ENCODE data around the gene NKX1-1. TPM values are rescaled to one million over a fixed set of nuclear protein-coding genes. Genes with fewer than 3 reads are reported as not detected.

The NKX1-1 gene
- total and polyA plus RNA-seq, 2 of the 8 experiments (the other 6 are each of a cell fraction or from before 2014, with no cell fraction given) = not detected

- Histone ChIP-seq H3K4me1 (replicated peaks in 1 of 4; ENCODE audit: control insufficient read depth in 3 of 4, insufficient read depth in 4 of 4, low read length in 3 of 4) (peaks cover 0 to 2% (median 0%) of the 10 kb centered on the region in 4 experiments; a peak in 1 of 7 replicates), H2AFZ (ENCODE audit: low read length) (no peak overlapping the region), H2BK120ac (replicated peaks; ENCODE audit: low read depth, low read length) (no peak overlapping the region), H2BK5ac (ENCODE audit: low read depth, low read length) (no peak overlapping the region), H3K4ac (replicated peaks; ENCODE audit: insufficient read length, low read depth, low read length) (no peak overlapping the region), H3K14ac (ENCODE audit: insufficient read length) (no peak overlapping the region), H2BK20ac (ENCODE audit: low read length) (no peak overlapping the region), H3K79me2 (ENCODE audit: control insufficient read depth in 1 of 2, insufficient read depth in 2 of 2, low read length in 2 of 2) (no peaks in the 10 kb centered on the region), H3K23ac (ENCODE audit: insufficient read length) (no peak overlapping the region), H3K4me2 (ENCODE audit: insufficient read depth in 1 of 2, low read depth in 2 of 2, low read length in 2 of 2) (no peak overlapping the region), H4K5ac (ENCODE audit: insufficient read length, low read depth, low read length) (no peak overlapping the region), H3K9ac (replicated peaks in 1 of 4; ENCODE audit: extremely low read depth in 1 of 4, low read depth in 3 of 4, low read length in 3 of 4) (no peak overlapping the region), H4K20me1 (replicated peaks in 1 of 2; ENCODE audit: control insufficient read depth in 1 of 2, insufficient read depth in 2 of 2, low read length in 2 of 2) (peaks cover 0 to 10% of the 10 kb centered on the region in 2 experiments), H2AK5ac (ENCODE audit: low read depth, low read length) (no peak overlapping the region), H3K56ac (replicated peaks; ENCODE audit: insufficient read length, low read depth, low read length) (no peak overlapping the region), H3K36me3 (ENCODE audit: control insufficient read depth in 2 of 4, insufficient read depth in 4 of 4, low read length in 3 of 4) (peaks cover 0 to 2% (median 0%) of the 10 kb centered on the region in 4 experiments; a peak in 1 of 8 replicates), H2BK12ac (ENCODE audit: low read depth, low read length) (no peak overlapping the region), H4K91ac (replicated peaks; ENCODE audit: insufficient read length, low read length) (no peak overlapping the region), H3K79me1 (ENCODE audit: low read depth, low read length) (no peaks in the 10 kb centered on the region), H3K27me3 (replicated peaks in 1 of 4; ENCODE audit: control insufficient read depth in 3 of 4, extremely low read depth in 1 of 4, insufficient read depth in 3 of 4, low read length in 3 of 4) (no peaks in the 10 kb centered on the region), H3K27ac (ENCODE audit: low read depth, low read length) (no peak overlapping the region), H3K18ac (ENCODE audit: extremely low read depth, low read length) (no peak overlapping the region), H3K9me3 (ENCODE audit: insufficient read depth in 2 of 2, low read depth in 1 of 2, low read length in 1 of 2) (no peaks in the 10 kb centered on the region), H4K8ac (ENCODE audit: extremely low read depth, insufficient read depth, low read length) (no peak overlapping the region), H3K23me2 (ENCODE audit: low read depth, low read length) (no peaks in the 10 kb centered on the region), H2BK15ac (ENCODE audit: low read length) (no peak overlapping the region), H3K4me3 (ENCODE audit: extremely low read depth in 1 of 4, insufficient read depth in 2 of 4, low read depth in 3 of 4, low read length in 4 of 4) (no peak overlapping the region)
- DNase-seq (ENCODE audit: low read depth in 1 of 2, low spot score in 2 of 2) (no peak), FAIRE-seq (no peak)
- TF ChIP-seq HDAC2 (IDR thresholded peaks at IDR 0.05; ENCODE audit: borderline replicate concordance in 1 of 2, low read depth in 2 of 2, low read length in 2 of 2) (no peak), POLR2A (IDR thresholded peaks at IDR 0.05; ENCODE audit: control extremely low read depth in 1 of 2, low read depth in 2 of 2, low read length in 2 of 2) (no peak), EGR1 (IDR thresholded peaks at IDR 0.05; ENCODE audit: borderline replicate concordance, low read depth, low read length) (no peak), ZNF274 (IDR thresholded peaks at IDR 0.05; ENCODE audit: borderline replicate concordance, extremely low read depth, low read length) (no peak)
- CTCF ChIA-PET (ENCODE audit: partially characterized antibody) = interaction anchor here (0.8 to 2.2 kb wide), 3 partner anchors 10 to 182 kb away, joined by 3 to 10 read pairs (median 5); no protein-coding TSS in a partner anchor
- POLR2A ChIA-PET (ENCODE audit: partially characterized antibody) = no interaction called here
- WGBS, 2 experiments (ENCODE audit: extremely low coverage in 1 of 2, insufficient coverage in 1 of 2, insufficient read length in 1 of 2, insufficient replicate concordance in 2 of 2, low coverage in 1 of 2, low lambda C conversion rate in 2 of 2, missing lambda C conversion rate in 1 of 2) = 91% methylated on average over 27 of the region's 29 CpGs; no CpG with 5 or more reads in 1 of the 2 experiments
These were observed 35.7 kb downstream of the NKX1-1 start for GRCh38 chr4:1370321-1371124.

All from H1 (cell line).